ENCODE measurements around the gene SOX6.

Gene SOX6

GRCh38 chr11:16372355-16372754 is 16.0 kb upstream of the SOX6 start:
- TF ChIP-seq SIN3A (IDR thresholded peaks at IDR 0.05; ENCODE audit: borderline replicate concordance, insufficient read depth, low read length) (no peak), TAF1 (IDR thresholded peaks at IDR 0.05; ENCODE audit: borderline replicate concordance, insufficient read depth, low read length) (no peak), POLR2AphosphoS5 (IDR thresholded peaks at IDR 0.05; ENCODE audit: low read depth, low read length) (no peak), FOXP2 (optimal IDR thresholded peaks at IDR 0.05; ENCODE audit: borderline replicate concordance, extremely low read depth, extremely low read length, insufficient read depth) (no peak), REST (IDR thresholded peaks at IDR 0.05; ENCODE audit: insufficient read depth in 1 of 2, low read depth in 2 of 2, low read length in 2 of 2) (no peak)

GRCh38 chr11:16367252-16367651 is 10.9 kb upstream of the SOX6 start:
- TF ChIP-seq SIN3A (IDR thresholded peaks at IDR 0.05; ENCODE audit: borderline replicate concordance, insufficient read depth, low read length) (no peak), REST (IDR thresholded peaks at IDR 0.05; ENCODE audit: insufficient read depth in 1 of 2, low read depth in 2 of 2, low read length in 2 of 2) (no peak), POLR2AphosphoS5 (IDR thresholded peaks at IDR 0.05; ENCODE audit: low read depth, low read length) (no peak), TAF1 (IDR thresholded peaks at IDR 0.05; ENCODE audit: borderline replicate concordance, insufficient read depth, low read length) (no peak), FOXP2 (optimal IDR thresholded peaks at IDR 0.05; ENCODE audit: borderline replicate concordance, extremely low read depth, extremely low read length, insufficient read depth) (no peak)

GRCh38 chr11:16365581-16366228 is 9.4 kb upstream of the SOX6 start:
- TF ChIP-seq POLR2AphosphoS5 (IDR thresholded peaks at IDR 0.05; ENCODE audit: low read depth, low read length) (no peak), SIN3A (IDR thresholded peaks at IDR 0.05; ENCODE audit: borderline replicate concordance, insufficient read depth, low read length) (no peak), TAF1 (IDR thresholded peaks at IDR 0.05; ENCODE audit: borderline replicate concordance, insufficient read depth, low read length) (no peak), REST (IDR thresholded peaks at IDR 0.05; ENCODE audit: insufficient read depth in 1 of 2, low read depth in 2 of 2, low read length in 2 of 2) (no peak), FOXP2 (optimal IDR thresholded peaks at IDR 0.05; ENCODE audit: borderline replicate concordance, extremely low read depth, extremely low read length, insufficient read depth) (no peak)

GRCh38 chr11:16364254-16364653 is 7.9 kb upstream of the SOX6 start:
- TF ChIP-seq POLR2AphosphoS5 (IDR thresholded peaks at IDR 0.05; ENCODE audit: low read depth, low read length), result no peak
- no peak for TF ChIP-seq SIN3A (IDR thresholded peaks at IDR 0.05; ENCODE audit: borderline replicate concordance, insufficient read depth, low read length)
- no peak for TF ChIP-seq REST (IDR thresholded peaks at IDR 0.05; ENCODE audit: insufficient read depth in 1 of 2, low read depth in 2 of 2, low read length in 2 of 2)
- no peak for TF ChIP-seq FOXP2 (optimal IDR thresholded peaks at IDR 0.05; ENCODE audit: borderline replicate concordance, extremely low read depth, extremely low read length, insufficient read depth)
- TF ChIP-seq TAF1 (IDR thresholded peaks at IDR 0.05; ENCODE audit: borderline replicate concordance, insufficient read depth, low read length), result no peak
